SW 1271 (cell line): ENCODE results near the gene SEH1L.
"Not testable (repeated sequence)": the region's sequence is repeated elsewhere in the genome, so short reads cannot be mapped to it uniquely, and the experiment has no call there.

Experiments used
- DNase-seq, 2 experiments: peaks; one replicate each; lab custom pipeline; 2025; lab: John Stamatoyannopoulos, UW

SEH1L gene

GRCh38 chr18:12995952-12996477, 48.2 kb downstream of the SEH1L start:
- no peak for DNase-seq

DNA sequence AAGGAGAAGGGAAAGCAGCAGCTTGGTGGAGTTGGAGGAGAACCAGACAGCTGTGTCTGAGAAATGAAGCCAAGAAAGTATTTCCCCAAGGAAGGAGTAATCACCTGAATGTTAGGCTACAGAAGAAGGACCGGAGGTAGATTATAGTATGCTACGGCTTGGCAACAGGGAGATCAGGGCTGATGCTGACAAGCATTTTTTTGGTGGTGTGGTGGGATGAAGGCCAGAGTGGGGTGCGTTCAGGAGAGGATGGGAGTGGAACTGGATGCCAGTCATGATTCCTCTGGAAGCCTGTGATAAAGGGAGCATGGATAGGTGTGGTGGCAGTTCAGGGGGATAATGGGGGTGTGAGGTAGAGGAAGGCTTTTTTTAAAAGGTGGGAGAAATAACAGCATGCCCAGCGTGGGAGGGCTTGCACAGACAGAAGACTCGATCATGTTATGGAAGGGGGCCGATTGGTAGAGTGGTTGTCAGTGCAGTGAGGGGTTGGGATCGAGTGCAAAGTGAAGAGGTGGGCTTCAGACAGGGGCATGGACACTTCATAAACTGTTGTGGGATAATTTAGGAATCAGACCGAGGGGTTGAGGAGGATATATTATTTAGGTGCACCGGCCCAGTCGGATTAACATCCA, 49.0 kb downstream of the SEH1L start:
- DNase-seq, result no peak

GRCh38 chr18:12997330-12997729, 49.5 kb downstream of the SEH1L start:
- DNase-seq, result not testable (repeated sequence)

DNA sequence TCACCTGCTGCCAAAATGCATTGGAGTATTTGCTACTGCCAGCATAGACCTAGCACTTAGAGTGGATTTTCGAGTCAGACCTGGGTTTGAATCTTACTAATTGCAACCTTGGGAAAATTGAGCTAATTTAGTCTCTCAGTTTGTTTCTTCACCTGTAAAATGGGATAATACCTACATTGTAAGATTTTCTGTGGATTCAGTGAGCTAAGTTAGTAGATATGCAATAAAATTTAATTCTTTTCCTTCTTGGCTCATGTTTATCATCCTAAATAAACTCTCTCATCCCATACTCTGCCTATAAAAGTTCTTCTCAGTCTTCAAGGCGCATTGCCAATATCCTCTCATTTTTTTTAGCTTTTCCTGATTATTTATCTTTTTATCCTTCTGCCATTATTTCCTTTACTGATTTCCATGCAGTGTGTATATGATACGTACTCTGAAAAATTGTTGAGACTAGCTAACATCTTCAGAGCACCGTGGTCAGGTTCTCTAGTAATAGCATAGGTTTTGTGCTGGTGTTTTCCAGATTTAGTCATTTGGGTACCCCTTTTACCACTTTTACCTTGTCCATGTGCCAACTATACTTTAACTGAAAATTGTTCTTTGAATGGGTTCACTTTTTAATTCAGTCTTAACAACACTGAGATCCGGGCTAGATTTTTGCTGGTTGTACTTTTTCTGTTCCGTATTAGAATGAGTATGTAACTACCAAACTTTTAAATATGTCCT, 50.7 kb downstream of the SEH1L start:
- DNase-seq, result no peak

DNA sequence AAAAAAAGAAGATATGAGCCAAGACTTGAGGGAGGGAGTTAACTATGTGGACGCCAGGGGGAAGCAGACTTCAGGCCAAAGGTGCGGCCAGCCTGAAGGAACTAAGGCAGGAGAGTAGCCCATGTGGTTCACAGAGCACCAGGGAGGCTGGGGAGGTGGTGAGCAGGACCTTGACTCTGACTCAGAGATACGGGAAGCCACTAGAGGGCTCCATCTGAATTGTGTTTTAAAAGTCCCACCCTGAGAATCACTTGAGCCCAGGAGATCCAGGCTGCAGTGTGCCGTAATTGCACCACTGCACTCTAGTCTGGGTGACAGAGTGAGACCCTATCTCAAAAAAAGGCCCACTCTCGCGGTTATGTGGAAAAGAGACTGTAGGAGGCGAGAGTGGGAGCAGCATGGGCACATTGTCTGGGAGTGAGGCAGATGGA, 55.7 kb downstream of the SEH1L start:
- DNase-seq, result peak in 1 of 2 experiments; percentile 4

- no peak for DNase-seq
These were observed 56.6 kb downstream of the SEH1L start for GRCh38 chr18:13004396-13004795.

GRCh38 chr18:13005289-13005688, 57.5 kb downstream of the SEH1L start:
- no peak for DNase-seq

GRCh38 chr18:13006531-13007247, 58.9 kb downstream of the SEH1L start:
- no peak for DNase-seq

GRCh38 chr18:13007248-13007560, 59.4 kb downstream of the SEH1L start:
- no peak for DNase-seq

DNA sequence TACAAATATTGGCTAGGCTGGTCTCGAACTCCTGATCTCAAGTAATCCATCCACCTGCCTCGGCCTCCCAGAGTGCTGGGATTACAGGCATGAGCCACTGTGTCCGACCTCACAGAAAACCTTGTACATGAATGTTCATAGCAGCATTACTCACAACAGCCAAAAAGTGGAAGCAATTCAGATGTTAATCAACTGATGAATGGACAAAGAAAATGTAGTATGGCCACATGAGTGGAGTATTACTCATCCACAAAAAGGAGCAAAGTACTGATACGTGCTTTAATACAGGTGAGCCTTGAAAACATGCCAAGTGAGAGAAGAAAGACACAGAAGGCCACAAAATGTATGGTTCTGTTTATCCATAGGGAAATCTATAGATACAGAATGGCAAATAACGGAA, 63.9 kb downstream of the SEH1L start:
- no peak for DNase-seq

- no peak for DNase-seq
These were observed 66.4 kb downstream of the SEH1L start for GRCh38 chr18:13014232-13014631.

DNA sequence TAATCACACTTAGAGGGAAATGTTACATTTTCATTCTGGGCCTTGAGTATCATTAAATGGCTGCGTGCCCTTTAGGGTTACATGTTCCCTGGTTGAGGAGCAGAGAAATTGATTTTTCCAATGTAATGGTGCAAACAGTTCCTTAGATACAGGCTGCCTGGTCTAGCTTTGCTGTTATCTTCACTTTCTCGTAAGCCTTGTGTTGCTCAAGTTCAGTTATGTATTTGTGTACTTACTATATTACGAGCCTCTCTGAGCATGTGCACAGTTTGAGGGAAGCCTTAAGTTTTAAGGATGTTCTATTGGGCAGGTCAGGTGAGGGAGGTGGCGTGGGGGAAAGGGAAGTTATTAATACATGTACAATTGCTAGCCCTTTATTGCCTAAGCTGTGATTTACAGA, 67.0 kb downstream of the SEH1L start:
- DNase-seq, result no peak

DNA sequence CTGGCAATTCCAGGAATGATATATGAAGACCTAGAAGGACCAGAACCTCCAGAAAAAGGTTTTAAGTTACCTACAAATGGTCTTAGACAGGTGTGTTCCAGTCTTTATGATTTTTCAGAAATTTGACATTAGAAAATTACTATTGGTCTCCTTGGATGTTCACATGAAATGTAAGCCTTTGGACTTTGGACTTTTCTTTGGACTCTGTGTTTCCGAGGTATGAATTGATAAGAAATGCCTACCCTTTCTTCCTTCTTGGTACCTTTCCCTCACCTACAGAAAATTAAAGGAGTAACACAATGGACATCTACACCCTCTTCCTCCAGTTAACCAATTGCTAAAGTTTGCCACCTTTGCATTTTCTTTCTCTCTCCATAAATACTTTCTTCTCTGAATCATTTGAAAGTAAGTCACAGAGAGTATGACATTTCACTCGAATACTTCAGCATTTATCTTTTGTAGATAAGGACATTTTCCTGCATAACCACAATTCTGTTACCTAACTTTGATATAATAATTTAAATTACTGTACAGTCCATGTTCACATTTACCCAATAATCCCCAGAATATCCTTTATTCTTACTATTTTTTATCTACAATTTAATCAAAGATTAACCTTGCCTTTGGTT, 69.5 kb downstream of the SEH1L start:
- DNase-seq, result no peak

GRCh38 chr18:13018374-13018773, 70.6 kb downstream of the SEH1L start:
- DNase-seq, result no peak

DNA sequence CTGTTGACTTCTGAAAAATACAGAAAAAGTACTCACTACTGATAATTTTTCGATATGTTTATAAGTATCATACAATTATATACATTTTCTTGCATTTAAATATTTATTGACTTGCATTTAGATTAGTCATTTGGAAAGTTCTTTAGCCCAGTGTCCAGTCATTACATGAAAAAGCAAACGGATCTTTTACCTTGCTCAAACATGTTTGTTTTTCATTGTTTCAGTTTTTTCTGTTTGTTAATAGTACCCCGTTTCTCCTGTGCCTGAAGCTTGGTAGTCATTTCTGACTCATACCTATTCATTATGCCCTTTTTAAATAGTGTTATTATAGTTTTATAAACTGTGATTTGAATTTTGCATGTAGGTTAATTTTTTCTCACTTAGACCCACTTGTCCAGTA, 71.5 kb downstream of the SEH1L start:
- DNase-seq, result no peak

DNA sequence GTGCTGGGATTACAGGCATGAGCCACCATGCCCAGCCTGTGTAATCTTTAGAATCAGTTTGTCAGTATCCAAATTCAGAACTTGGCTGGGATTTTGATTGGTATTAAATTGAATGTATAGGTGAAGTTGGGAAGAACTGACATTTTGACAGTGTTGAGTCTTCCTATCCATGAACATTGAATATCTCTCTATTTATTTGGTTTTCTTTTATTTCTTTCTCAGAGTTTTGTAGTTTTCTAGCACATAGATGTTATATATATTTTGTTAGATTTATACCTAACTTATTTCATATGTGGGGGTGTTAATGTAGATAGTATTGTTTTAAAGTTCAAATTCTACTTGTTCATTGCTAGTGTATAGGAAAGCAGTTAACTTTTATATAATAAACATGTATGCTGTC, 74.8 kb downstream of the SEH1L start:
- no peak for DNase-seq

DNA sequence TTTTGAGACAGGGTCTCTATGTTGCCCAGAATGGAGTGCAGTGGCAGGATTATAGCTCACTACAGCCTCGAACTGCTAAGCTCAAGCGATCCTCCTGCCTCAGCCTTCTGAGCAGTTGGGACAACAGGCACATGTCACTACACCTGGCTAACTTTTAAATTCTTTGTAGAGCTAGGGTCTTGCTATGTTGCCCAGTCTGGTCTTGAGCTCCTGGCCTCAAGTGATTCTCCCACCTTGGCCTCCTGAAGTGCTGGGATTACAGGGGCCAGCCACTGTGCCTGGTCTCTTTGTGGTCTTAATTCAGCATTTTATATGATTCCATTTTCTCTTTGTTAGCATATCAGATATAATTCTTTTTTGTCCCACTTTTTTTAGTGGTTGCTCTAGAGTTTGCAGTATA, 77.4 kb downstream of the SEH1L start:
- DNase-seq, result no peak

DNA sequence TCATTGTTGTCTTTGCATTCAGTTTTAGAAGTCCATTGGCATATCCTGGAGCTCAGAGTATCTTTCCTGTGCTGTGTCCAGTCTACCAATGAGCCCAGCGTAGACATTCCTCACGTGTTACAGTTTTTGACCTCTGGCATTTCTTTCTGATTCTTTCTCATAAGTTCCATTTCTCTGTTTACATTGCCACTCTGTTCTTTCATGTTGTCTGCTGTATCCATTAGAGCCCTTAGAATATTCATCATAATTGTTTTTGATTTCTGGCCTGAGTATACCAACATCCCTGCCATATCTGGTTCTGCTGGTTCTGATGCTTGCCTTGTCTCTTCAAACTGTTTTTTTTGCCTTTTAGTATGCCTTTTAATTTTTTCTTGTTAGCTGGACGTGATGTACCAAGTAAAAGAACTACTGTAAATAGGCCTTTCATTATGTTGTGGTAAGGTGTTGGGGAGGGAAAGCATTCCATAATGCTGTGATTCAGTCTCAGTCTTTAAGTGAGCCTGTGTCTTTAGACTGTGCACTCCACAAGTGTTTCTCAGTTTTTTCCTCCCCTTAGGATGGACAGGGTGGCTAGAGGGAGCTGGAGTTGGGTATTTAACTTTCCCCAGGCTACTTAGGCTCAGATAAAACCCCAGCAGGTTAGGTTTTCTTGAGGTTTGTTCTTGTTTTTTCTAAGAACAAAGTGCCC, 78.9 kb downstream of the SEH1L start:
- DNase-seq, result no peak

- DNase-seq, result no peak
These were observed 81.1 kb downstream of the SEH1L start for GRCh38 chr18:13028869-13029268.

DNA sequence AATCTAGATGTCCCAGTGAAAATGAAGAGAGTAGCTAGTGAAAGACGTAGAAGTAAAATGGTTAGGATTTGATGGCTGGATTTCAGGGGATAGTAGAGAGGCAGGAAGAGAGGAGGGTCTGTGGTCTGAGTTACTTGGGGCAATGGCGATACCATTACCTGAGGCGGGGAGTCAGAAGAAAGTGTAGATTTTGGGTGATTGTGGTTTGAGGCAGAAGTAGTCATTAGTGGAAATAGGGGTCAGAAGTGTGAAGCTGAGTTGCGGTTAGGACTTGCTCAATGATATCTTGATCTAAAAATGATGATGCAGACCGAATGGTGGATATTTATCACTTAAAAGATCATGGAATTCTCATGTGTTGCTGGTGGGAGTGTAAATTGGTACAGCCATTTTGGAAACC, 84.4 kb downstream of the SEH1L start:
- no peak for DNase-seq

DNA sequence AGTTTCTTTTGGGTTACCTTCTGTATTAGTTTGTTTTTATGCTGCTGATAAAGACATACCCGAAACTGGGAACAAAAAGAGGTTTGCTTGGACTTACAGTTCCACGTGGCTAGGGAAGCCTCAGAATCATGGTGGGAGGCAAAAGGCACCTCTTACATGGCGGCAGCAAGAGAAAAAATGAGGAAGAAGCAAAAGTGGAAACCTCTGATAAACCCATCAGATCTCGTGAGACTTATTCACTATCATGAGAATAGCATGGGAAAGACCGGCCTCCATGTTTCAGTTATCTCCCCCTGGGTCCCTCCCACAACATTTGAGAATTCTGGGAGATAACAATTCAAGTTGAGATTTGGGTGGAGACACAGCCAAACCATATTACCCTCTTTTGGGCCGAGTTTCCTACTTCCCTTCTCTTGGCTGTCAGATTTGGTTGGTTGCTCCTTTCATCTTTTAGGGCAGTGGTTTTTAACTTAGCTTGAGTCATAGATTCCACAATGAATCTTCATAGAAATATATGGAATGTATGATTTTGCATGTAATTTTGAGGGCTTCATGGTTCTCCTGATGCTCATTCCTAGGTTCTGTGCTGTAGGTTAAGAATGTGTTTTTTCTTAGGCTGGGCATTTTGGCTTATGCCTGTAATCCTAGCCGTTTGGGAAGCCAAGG, 87.6 kb downstream of the SEH1L start:
- no peak for DNase-seq
